Measurements from ENCODE around the gene RNU5B-1.

- TF ChIP-seq POLR2A (IDR thresholded peaks at IDR 0.05; ENCODE audit: low read depth, low read length) (no peak), TAF1 (IDR thresholded peaks at IDR 0.05; ENCODE audit: borderline replicate concordance, low read depth, low read length) (no peak), POLR2AphosphoS5 (IDR thresholded peaks at IDR 0.05; ENCODE audit: low read depth, low read length) (no peak)
These were observed 35.4 kb downstream of the RNU5B-1 start for GRCh38 chr15:65339920-65340319.
